Spinal cord (tissue), 10 donors: Measurements from ENCODE around the gene POLD4. TPM values are rescaled to one million over a fixed set of nuclear protein-coding genes. Genes with fewer than 3 reads are reported as not detected.
A peak's percentile ranks its signal among the peaks of the same experiment; 100 is the strongest.

ENCODE experiments used
- DNase-seq, 6 donors: peaks; one replicate each; pipeline versions ENCODE4 v3.0.0 to v3.0.0-alpha.2; 2013 to 2015; ENCODE audit warnings: low spot score in 6 of 6, low read depth in 4 of 6
- H3K27ac ChIP-seq: one replicate; pipeline ENCODE4 v1.5.1; 2013; ENCODE audit warnings: low read depth, low read length, control low read depth
- H3K27me3 ChIP-seq: one replicate; pipeline ENCODE4 v1.6.1; 2013; ENCODE audit warnings: low read length; ENCODE audit not compliant: control insufficient read depth, insufficient read depth
- H3K36me3 ChIP-seq: one replicate; pipeline ENCODE4 v1.6.1; 2013; ENCODE audit warnings: low read length; ENCODE audit not compliant: control insufficient read depth, insufficient read depth
- H3K4me1 ChIP-seq: one replicate; pipeline ENCODE4 v1.6.1; 2013; ENCODE audit warnings: low read length; ENCODE audit not compliant: control insufficient read depth, insufficient read depth
- H3K4me3 ChIP-seq: one replicate; pipeline ENCODE4 v1.5.1; 2013; ENCODE audit warnings: low read depth, low read length, control low read depth
- H3K9me3 ChIP-seq: one replicate; pipeline ENCODE4 v1.6.1; 2013; ENCODE audit warnings: low read length; ENCODE audit not compliant: control insufficient read depth, insufficient read depth
- WGBS: methylation state at CpG from one replicate; pipeline ENCODE4 v1.1.5; 2013; ENCODE audit warnings: missing lambda C conversion rate; ENCODE audit not compliant: insufficient coverage; 5-methylcytosine and 5-hydroxymethylcytosine counted together
- polyA plus RNA-seq, 2 donors: library from polyadenylated mRNA; unstranded; fragments of 120-200 nt; gene quantifications; one replicate each; pipeline ENCODE4 v1.2.1, GENCODE V29; 2013; ENCODE audit not compliant: insufficient read length in 2 of 2
- small RNA-seq: library from RNA; depleted of rRNA; stranded (forward); fragments of <200 nt; gene quantifications from one replicate; pipeline ENCODE3, GENCODE V24; 2014; ENCODE audit warnings: low replicate concordance
- total RNA-seq, 2 donors: library from RNA; depleted of rRNA in 1 of 2; stranded (reverse); fragments of 120-200 nt in 1 of 2; fragments of >200 nt in 1 of 2; gene quantifications; one replicate each; pipeline versions ENCODE4 v1.2.3 to v1.2.4, GENCODE V29; 2013 to 2014
- donor health status: healthy.

Gene POLD4
- total and polyA plus RNA-seq, 4 donors: 7.8 to 34.8 (median 25.6) TPM

GRCh38 chr11:67303835-67304411, 49.4 kb downstream of the POLD4 start:
- no peaks in the 10 kb centered on the region for H3K27me3 ChIP-seq
- peak in 2 of 6 donors; percentile 3 to 50 for DNase-seq
- H3K4me3 ChIP-seq: peak overlapping the region; percentile 49
- WGBS: 10% methylated on average over 40 of the region's 43 CpGs
- no peaks in the 10 kb centered on the region for H3K9me3 ChIP-seq
- H3K36me3 ChIP-seq: peaks cover 69% of the 10 kb centered on the region
- H3K27ac ChIP-seq: peak overlapping the region; percentile 15
- peaks cover 30% of the 10 kb centered on the region for H3K4me1 ChIP-seq

DNA sequence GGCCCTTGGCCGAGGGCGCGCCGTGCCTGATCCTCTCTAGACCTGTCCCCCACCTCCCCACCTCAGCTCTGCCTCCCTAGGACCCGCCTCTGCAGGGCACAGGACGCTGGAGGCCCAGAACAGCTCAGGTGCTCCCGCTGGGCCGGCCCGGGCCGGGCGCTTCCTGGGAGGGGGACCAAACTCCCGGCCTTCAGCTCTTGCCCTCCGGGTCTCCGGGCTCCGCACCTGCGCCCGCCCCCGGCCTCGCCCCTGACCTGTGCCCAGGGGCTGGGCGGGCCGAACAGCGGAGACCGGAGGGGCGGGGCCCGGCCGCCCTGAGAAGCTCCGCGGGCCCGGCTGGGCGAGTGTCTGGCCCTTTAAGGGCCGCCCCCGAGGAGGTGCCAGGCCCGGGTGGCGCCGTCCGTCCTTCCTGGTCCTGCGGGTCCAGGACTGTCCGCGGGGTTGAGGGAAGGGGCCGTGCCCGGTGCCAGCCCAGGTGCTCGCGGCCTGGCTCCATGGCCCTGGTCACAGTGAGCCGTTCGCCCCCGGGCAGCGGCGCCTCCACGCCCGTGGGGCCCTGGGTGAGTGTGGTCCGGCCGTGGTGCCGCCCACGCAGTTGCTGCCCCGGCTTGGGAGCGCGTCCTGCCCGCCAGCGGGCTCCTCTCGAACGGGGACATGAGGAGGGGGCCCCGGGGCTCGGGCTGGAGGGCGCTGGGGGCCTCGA, 50.1 kb downstream of the POLD4 start, which contains the start of gene SSH3:
SSH3 (plus strand) TSS at position 399 of the 703 bp plus-strand sequence; CDS start at position 495, 96 bp downstream.
- peaks cover 69% of the 10 kb centered on the region for H3K36me3 ChIP-seq

GRCh38 chr11:67302571-67303131, 50.7 kb downstream of the POLD4 start:
- Histone ChIP-seq H3K27ac (peak overlapping the region; percentile 33), H3K27me3 (no peaks in the 10 kb centered on the region), H3K36me3 (peaks cover 68% of the 10 kb centered on the region), H3K4me3 (peak overlapping the region; percentile 49), H3K9me3 (no peaks in the 10 kb centered on the region), H3K4me1 (peaks cover 30% of the 10 kb centered on the region)
- peak in 2 of 6 donors; percentile 4 to 32 for DNase-seq
- WGBS: 35% methylated on average over 18 of the region's 23 CpGs

More for the DNA sequence above, 50.1 kb downstream of the POLD4 start, which contains the start of gene SSH3:
- no peaks in the 10 kb centered on the region for H3K27me3 ChIP-seq
- peaks cover 30% of the 10 kb centered on the region for H3K4me1 ChIP-seq
- 2% methylated on average over 64 of the region's 65 CpGs for WGBS
- H3K4me3 ChIP-seq: peak within 1 kb of the TSS; percentile 49
- H3K27ac ChIP-seq: peak within 1 kb of the TSS; percentile 33
- peak in 2 of 6 donors; percentile 37 to 73 for DNase-seq
- no peaks in the 10 kb centered on the region for H3K9me3 ChIP-seq

DNA sequence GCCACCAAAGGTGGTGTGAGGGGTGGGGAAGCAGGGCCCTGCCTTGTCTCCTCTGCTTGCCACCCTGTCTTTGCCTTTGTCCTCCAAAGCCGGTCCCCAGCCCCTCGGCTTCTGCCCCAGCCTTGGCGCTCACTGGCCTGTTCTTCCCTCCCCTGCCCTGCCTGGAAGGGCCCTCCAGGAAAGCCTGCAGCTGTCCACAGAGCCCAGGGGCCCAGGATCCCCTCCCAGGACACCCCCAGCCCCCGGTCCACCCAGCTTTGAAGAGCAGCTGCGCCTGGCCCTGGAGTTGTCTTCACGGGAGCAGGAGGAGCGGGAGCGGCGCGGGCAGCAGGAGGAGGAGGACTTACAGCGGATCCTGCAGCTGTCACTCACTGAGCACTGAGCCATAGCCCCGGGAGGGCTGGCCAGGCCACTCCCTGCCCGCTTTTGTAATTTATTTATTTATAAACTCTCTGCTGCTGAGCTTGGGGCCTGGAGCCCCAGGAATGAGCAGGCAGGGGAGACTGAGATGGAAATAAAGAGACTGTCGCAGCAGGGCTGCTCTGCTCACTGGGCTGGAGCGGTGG, 51.3 kb downstream of the POLD4 start:
- Histone ChIP-seq H3K9me3 (no peaks in the 10 kb centered on the region), H3K36me3 (peaks cover 65% of the 10 kb centered on the region), H3K4me1 (peaks cover 30% of the 10 kb centered on the region), H3K27me3 (no peaks in the 10 kb centered on the region), H3K27ac (no peak overlapping the region), H3K4me3 (no peak overlapping the region)
- 62% methylated on average over 5 of the region's 15 CpGs for WGBS
- peak in 1 of 6 donors; percentile 32 for DNase-seq

- Histone ChIP-seq H3K9me3 (no peaks in the 10 kb centered on the region), H3K27me3 (no peaks in the 10 kb centered on the region), H3K36me3 (peaks cover 64% of the 10 kb centered on the region), H3K4me3 (no peak overlapping the region), H3K4me1 (peaks cover 30% of the 10 kb centered on the region), H3K27ac (no peak overlapping the region)
- 87% methylated on average over 28 of the region's 28 CpGs for WGBS
- DNase-seq: no peak
Observed at GRCh38 chr11:67301313-67301921, 51.9 kb downstream of the POLD4 start.

Small RNA genes within 50 kb of the gene (small RNA-seq; reads per million reads assigned to genes)
- gene RN7SKP239: not detected
- gene RNU6-1238P: not detected

Other genes starting within 250 kb of the POLD4 start
- gene KDM2A, start 234.3 kb downstream of the POLD4 start, total RNA-seq: 10 to 100 TPM; 46.3 to 58.1 TPM
- gene KDM2A, start 234.3 kb downstream of the POLD4 start, polyA plus RNA-seq: 10 to 100 TPM; 56.6 to 71.5 TPM
- gene GRK2, start 87.1 kb downstream of the POLD4 start, total RNA-seq: 10 to 100 TPM; 44.6 to 44.9 TPM
- gene GRK2, start 87.1 kb downstream of the POLD4 start, polyA plus RNA-seq: 100 to 1,000 TPM; 107 to 125 TPM
- gene ANKRD13D, start 64.2 kb downstream of the POLD4 start, total RNA-seq: 10 to 100 TPM; 42.8 to 44.9 TPM
- gene ANKRD13D, start 64.2 kb downstream of the POLD4 start, polyA plus RNA-seq: 100 to 1,000 TPM in 1 of 2 donors, 10 to 100 TPM in 1; 77.3 to 115 TPM
- gene SSH3, start 50.0 kb downstream of the POLD4 start, total RNA-seq: 10 to 100 TPM in 1 of 2 donors, 1 to 10 TPM in 1; 7.1 to 14.7 TPM
- 10 to 100 TPM; 14.2 to 21.5 TPM for gene SSH3, start 50.0 kb downstream of the POLD4 start, polyA plus RNA-seq
- gene CLCF1, start 20.1 kb upstream of the POLD4 start, total RNA-seq: under 1 TPM; 0.50 to 0.72 TPM
- gene CLCF1, start 20.1 kb upstream of the POLD4 start, polyA plus RNA-seq: 1 to 10 TPM; 1.5 to 3.3 TPM
- 10 to 100 TPM; 10.4 to 20.9 TPM for gene RAD9A, start 38.4 kb upstream of the POLD4 start, total RNA-seq
- 10 to 100 TPM; 31.4 to 43.5 TPM for gene RAD9A, start 38.4 kb upstream of the POLD4 start, polyA plus RNA-seq
- gene PPP1CA, start 48.3 kb upstream of the POLD4 start, total RNA-seq: 100 to 1,000 TPM in 1 of 2 donors, 10 to 100 TPM in 1; 81.2 to 130 TPM
- gene PPP1CA, start 48.3 kb upstream of the POLD4 start, polyA plus RNA-seq: 100 to 1,000 TPM; 115 to 119 TPM
- gene TBC1D10C, start 50.5 kb upstream of the POLD4 start, total RNA-seq: 1 to 10 TPM in 1 of 2 donors, under 1 TPM in 1; 0.83 to 1.9 TPM
- 1 to 10 TPM; 2.1 to 5.7 TPM for gene TBC1D10C, start 50.5 kb upstream of the POLD4 start, polyA plus RNA-seq
- gene CARNS1, start 62.1 kb upstream of the POLD4 start, total RNA-seq: 10 to 100 TPM in 1 of 2 donors, 1 to 10 TPM in 1; 8.6 to 17.1 TPM
- 10 to 100 TPM; 34.2 to 38.6 TPM for gene CARNS1, start 62.1 kb upstream of the POLD4 start, polyA plus RNA-seq
- 10 to 100 TPM; 14.2 to 35.4 TPM for gene RPS6KB2, start 74.9 kb upstream of the POLD4 start, total RNA-seq
- 10 to 100 TPM; 38.3 to 46.7 TPM for gene RPS6KB2, start 74.9 kb upstream of the POLD4 start, polyA plus RNA-seq
- 1 to 10 TPM in 1 of 2 donors, under 1 TPM in 1; 0.40 to 1.6 TPM for gene PTPRCAP, start 84.1 kb upstream of the POLD4 start, total RNA-seq
- 1 to 10 TPM; 1.9 to 3.0 TPM for gene PTPRCAP, start 84.1 kb upstream of the POLD4 start, polyA plus RNA-seq
- 10 to 100 TPM; 27.8 to 64.1 TPM for gene CORO1B, start 89.9 kb upstream of the POLD4 start, total RNA-seq
- 10 to 100 TPM; 57.7 to 58.2 TPM for gene CORO1B, start 89.9 kb upstream of the POLD4 start, polyA plus RNA-seq
- not detected for gene GPR152, start 99.2 kb upstream of the POLD4 start, total RNA-seq
- gene GPR152, start 99.2 kb upstream of the POLD4 start, polyA plus RNA-seq: not detected
- under 1 TPM; 0.30 to 0.39 TPM for gene CABP4, start 101.8 kb upstream of the POLD4 start, total RNA-seq
- gene CABP4, start 101.8 kb upstream of the POLD4 start, polyA plus RNA-seq: under 1 TPM; 0.53 to 0.67 TPM
- gene TMEM134, start 115.7 kb upstream of the POLD4 start, total RNA-seq: 10 to 100 TPM; 14.9 to 19.7 TPM
- gene TMEM134, start 115.7 kb upstream of the POLD4 start, polyA plus RNA-seq: 10 to 100 TPM; 48.8 to 69.0 TPM
- gene AIP, start 129.5 kb upstream of the POLD4 start, total RNA-seq: 10 to 100 TPM; 47.0 to 77.4 TPM
- 10 to 100 TPM; 64.5 to 65.7 TPM for gene AIP, start 129.5 kb upstream of the POLD4 start, polyA plus RNA-seq
- gene PITPNM1, start 151.8 kb upstream of the POLD4 start, total RNA-seq: 10 to 100 TPM; 34.0 to 48.6 TPM
- 100 to 1,000 TPM; 101 to 118 TPM for gene PITPNM1, start 151.8 kb upstream of the POLD4 start, polyA plus RNA-seq
- gene CDK2AP2, start 154.6 kb upstream of the POLD4 start, total RNA-seq: 10 to 100 TPM in 1 of 2 donors, 1 to 10 TPM in 1; 8.7 to 27.5 TPM
- 10 to 100 TPM; 51.1 to 53.2 TPM for gene CDK2AP2, start 154.6 kb upstream of the POLD4 start, polyA plus RNA-seq
- under 1 TPM in 1 of 2 donors, not detected in 1; 0.22 TPM for gene CABP2, start 169.9 kb upstream of the POLD4 start, total RNA-seq
- gene CABP2, start 169.9 kb upstream of the POLD4 start, polyA plus RNA-seq: not detected
- 100 to 1,000 TPM; 241 to 756 TPM for gene GSTP1, start 230.3 kb upstream of the POLD4 start, total RNA-seq
- 100 to 1,000 TPM; 445 to 502 TPM for gene GSTP1, start 230.3 kb upstream of the POLD4 start, polyA plus RNA-seq